ENCODE measurements around the gene LARP4. TPM values are rescaled to one million over a fixed set of nuclear protein-coding genes. Genes with fewer than 3 reads are reported as not detected.

Gene LARP4
- total RNA-seq, 1 experiment from 2014 or later: 92.7 TPM

- TF ChIP-seq SIN3A (IDR thresholded peaks at IDR 0.05; ENCODE audit: borderline replicate concordance, insufficient read depth, low read depth, low read length) (no peak), POLR2AphosphoS5 (IDR thresholded peaks at IDR 0.05; ENCODE audit: low read depth, low read length) (no peak), CTCF (IDR thresholded peaks at IDR 0.05) (no peak), TCF7L2 (IDR thresholded peaks at IDR 0.05; ENCODE audit: low read depth, low read length) (no peak), REST (IDR thresholded peaks at IDR 0.05; ENCODE audit: insufficient read depth in 1 of 2, low read depth in 2 of 2, low read length in 1 of 2) (no peak)
- CTCF ChIA-PET: no interaction called here
- H3K36me3 ChIP-seq (ENCODE audit: control insufficient read depth, insufficient read depth, low read length): no peaks in the 10 kb centered on the region
- intact Hi-C loops (cut with micrococcal nuclease; ENCODE audit: unreplicated experiment): no loop called here
- no peaks in the 10 kb centered on the region for H3K27me3 ChIP-seq (ENCODE audit: control insufficient read depth, insufficient read depth, low read length)
- no peak overlapping the region for H3K27ac ChIP-seq (ENCODE audit: low read length)
- DNase-seq (ENCODE audit: low read depth, low spot score) (no peak), ATAC-seq (0 out of 2 replicates have a peak, but pooled peaks have one; percentile 12)
- H3K9me3 ChIP-seq (ENCODE audit: control insufficient read depth, insufficient read depth, low read depth, low read length): no peaks in the 10 kb centered on the region
- no peaks in the 10 kb centered on the region for H3K4me1 ChIP-seq (ENCODE audit: control insufficient read depth, insufficient read depth, low read length)
- POLR2A ChIA-PET: no interaction called here
- no TSS peak for BruUV-seq (replicated peaks)
- no peak overlapping the region for H3K4me3 ChIP-seq (ENCODE audit: low read depth in 2 of 2, low read length in 2 of 2)
- in situ Hi-C loops (cut with HindIII; ENCODE audit: low pct_unique_long_range_greater_than_20kb, low sequenced_read_pairs): no loop called here
These were observed 19.8 kb upstream of the LARP4 start for GRCh38 chr12:50380761-50381325.

GRCh38 chr12:50387487-50387886 is 13.2 kb upstream of the LARP4 start:
- in situ Hi-C loops (cut with HindIII; ENCODE audit: low pct_unique_long_range_greater_than_20kb, low sequenced_read_pairs): no loop called here
- no peaks in the 10 kb centered on the region for H3K27me3 ChIP-seq (ENCODE audit: control insufficient read depth, insufficient read depth, low read length)
- no TSS peak for BruUV-seq (replicated peaks)

More at GRCh38 chr12:50387487-50387886, 13.2 kb upstream of the LARP4 start:
- POLR2A ChIA-PET: no interaction called here
- TF ChIP-seq CTCF (IDR thresholded peaks at IDR 0.05) (no peak), SIN3A (IDR thresholded peaks at IDR 0.05; ENCODE audit: borderline replicate concordance, insufficient read depth, low read depth, low read length) (no peak), REST (IDR thresholded peaks at IDR 0.05; ENCODE audit: insufficient read depth in 1 of 2, low read depth in 2 of 2, low read length in 1 of 2) (no peak), TCF7L2 (IDR thresholded peaks at IDR 0.05; ENCODE audit: low read depth, low read length) (no peak), POLR2AphosphoS5 (IDR thresholded peaks at IDR 0.05; ENCODE audit: low read depth, low read length) (no peak)
- Histone ChIP-seq H3K27ac (ENCODE audit: low read length) (0 out of 2 replicates have a peak overlapping the region, but pooled peaks have one; percentile 25), H3K9me3 (ENCODE audit: control insufficient read depth, insufficient read depth, low read depth, low read length) (no peaks in the 10 kb centered on the region), H3K36me3 (ENCODE audit: control insufficient read depth, insufficient read depth, low read length) (no peaks in the 10 kb centered on the region), H3K4me1 (ENCODE audit: control insufficient read depth, insufficient read depth, low read length) (peaks cover 14% of the 10 kb centered on the region), H3K4me3 (ENCODE audit: low read depth in 2 of 2, low read length in 2 of 2) (no peak overlapping the region)
- intact Hi-C loops (cut with micrococcal nuclease; ENCODE audit: unreplicated experiment): no loop called here
- CTCF ChIA-PET: no interaction called here
- DNase-seq (ENCODE audit: low read depth, low spot score) (no peak), ATAC-seq (peak; percentile 41; the same call in 1 of the 2 replicates)
